SU-DHL-6 (cell line): Measurements from ENCODE around the gene CLTRN.

Experiments used
- CTCF ChIP-seq: fragments of 200-600 bp; sonication (generic); IDR thresholded peaks from one replicate; pipeline ENCODE4 v1.5.1; 2017; ENCODE audit warnings: antibody characterized with exemption, mild to moderate bottlenecking, low read length, moderate library complexity; ENCODE audit not compliant: insufficient read depth, poor library complexity, severe bottlenecking
- EZH2phosphoT487 ChIP-seq: fragments of 200-600 bp; sonication (generic), shearing (Covaris generic); conservative IDR thresholded peaks from 2 replicates; pipeline ENCODE4 v1.6.1; 2018; ENCODE audit warnings: mild to moderate bottlenecking, antibody characterized with exemption, low read length, moderate library complexity, mixed read lengths

DNA sequence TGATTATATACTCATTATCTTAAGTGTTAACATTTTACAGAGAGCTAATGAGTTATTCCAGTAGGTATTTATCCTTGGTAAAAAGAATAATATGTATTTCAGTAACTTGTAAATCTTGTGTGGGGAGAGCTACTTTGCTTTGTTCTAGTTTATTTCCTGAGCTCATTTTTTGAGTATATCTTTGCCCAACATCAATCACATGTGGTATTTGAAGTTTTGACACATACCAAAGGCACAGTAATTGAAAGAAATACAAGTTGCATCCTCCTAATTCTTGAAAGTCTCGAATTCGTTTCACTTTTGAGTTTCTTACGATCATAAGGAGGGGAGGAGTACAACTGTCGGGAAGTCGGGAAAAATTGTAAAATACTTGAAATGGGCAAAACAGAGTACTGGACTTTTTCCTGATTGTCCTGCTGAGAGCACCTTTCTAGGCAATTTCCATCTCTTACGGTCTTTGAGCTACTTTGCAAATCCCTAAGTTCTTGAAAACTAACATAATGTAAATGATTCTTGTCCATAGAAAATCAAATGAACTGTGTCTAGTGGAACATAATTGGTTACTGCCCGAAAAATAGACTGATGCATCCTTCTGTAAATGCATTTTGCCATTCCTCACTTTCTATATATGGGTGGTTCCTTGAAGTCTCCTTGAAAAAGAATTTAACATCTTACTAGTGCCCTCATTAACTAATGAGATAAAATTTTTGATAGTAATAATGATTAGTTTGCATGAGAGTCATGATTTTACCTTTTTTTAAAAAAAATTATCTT, 20.6 kb downstream of the CLTRN start:
- TF ChIP-seq CTCF, result no peak
- TF ChIP-seq EZH2phosphoT487, result no peak
